Lower leg skin (tissue), 3 donors: ENCODE measurements around the gene PGM5.

Experiments
- CTCF ChIP-seq, 3 donors: fragments of 450-650 bp; IDR thresholded peaks; one replicate each; pipeline ENCODE4 v1.5.1; 2016; ENCODE audit warnings: antibody characterized with exemption in 3 of 3, mild to moderate bottlenecking in 3 of 3, moderate library complexity in 2 of 3
- POLR2A ChIP-seq, 2 donors: fragments of 450-650 bp; IDR thresholded peaks; one replicate each; pipeline ENCODE4 v1.6.1; 2016 to 2017; ENCODE audit warnings: antibody characterized with exemption in 2 of 2, mild to moderate bottlenecking in 1 of 2, moderate library complexity in 1 of 2

- TF ChIP-seq CTCF (IDR thresholded peaks at IDR 0.05) (no peak), POLR2A (IDR thresholded peaks at IDR 0.05) (no peak)
Measured at GRCh38 chr9:68575817-68576216, 219.4 kb downstream of the PGM5 start.
